ACC112 (cell line): ENCODE data around the gene NT5C2.

Experiments
- H2AFZ ChIP-seq: fragments of 200-600 bp; sonication (generic); one replicate; pipeline ENCODE4 v1.6.0; 2017; ENCODE audit warnings: antibody characterized with exemption, low read length; ENCODE audit not compliant: unreplicated experiment
- H3K27ac ChIP-seq: fragments of 200-600 bp; sonication (generic); 2 replicates; pipeline ENCODE4 v1.5.1; 2014; ENCODE audit warnings: low read depth, mild to moderate bottlenecking, antibody characterized with exemption, low read length, moderate library complexity
- H3K27me3 ChIP-seq: fragments of 200-600 bp; sonication (generic); 2 replicates; pipeline ENCODE4 v1.6.1; 2014; ENCODE audit warnings: mild to moderate bottlenecking, antibody characterized with exemption, low read length, moderate library complexity, mixed read lengths; ENCODE audit not compliant: insufficient read depth
- H3K36me3 ChIP-seq: fragments of 200-600 bp; sonication (generic); 2 replicates; pipeline ENCODE4 v1.6.1; 2016; ENCODE audit warnings: mild to moderate bottlenecking, antibody characterized with exemption, low read length, moderate library complexity, mixed read lengths; ENCODE audit not compliant: insufficient read depth
- H3K4me1 ChIP-seq: fragments of 200-600 bp; sonication (generic); one replicate; pipeline ENCODE4 v1.6.1; 2016; ENCODE audit warnings: low read length, mixed read lengths; ENCODE audit not compliant: insufficient read depth, unreplicated experiment, control insufficient read depth
- H3K4me3 ChIP-seq: fragments of 200-600 bp; sonication (generic); 2 replicates; pipeline ENCODE4 v1.5.1; 2014; ENCODE audit warnings: mild to moderate bottlenecking, low read depth, low read length
- H3K79me2 ChIP-seq: fragments of 200-600 bp; sonication (generic); one replicate; pipeline ENCODE4 v1.6.0; 2016; ENCODE audit warnings: low read length; ENCODE audit not compliant: control insufficient read depth, unreplicated experiment, insufficient read depth

Gene NT5C2

DNA sequence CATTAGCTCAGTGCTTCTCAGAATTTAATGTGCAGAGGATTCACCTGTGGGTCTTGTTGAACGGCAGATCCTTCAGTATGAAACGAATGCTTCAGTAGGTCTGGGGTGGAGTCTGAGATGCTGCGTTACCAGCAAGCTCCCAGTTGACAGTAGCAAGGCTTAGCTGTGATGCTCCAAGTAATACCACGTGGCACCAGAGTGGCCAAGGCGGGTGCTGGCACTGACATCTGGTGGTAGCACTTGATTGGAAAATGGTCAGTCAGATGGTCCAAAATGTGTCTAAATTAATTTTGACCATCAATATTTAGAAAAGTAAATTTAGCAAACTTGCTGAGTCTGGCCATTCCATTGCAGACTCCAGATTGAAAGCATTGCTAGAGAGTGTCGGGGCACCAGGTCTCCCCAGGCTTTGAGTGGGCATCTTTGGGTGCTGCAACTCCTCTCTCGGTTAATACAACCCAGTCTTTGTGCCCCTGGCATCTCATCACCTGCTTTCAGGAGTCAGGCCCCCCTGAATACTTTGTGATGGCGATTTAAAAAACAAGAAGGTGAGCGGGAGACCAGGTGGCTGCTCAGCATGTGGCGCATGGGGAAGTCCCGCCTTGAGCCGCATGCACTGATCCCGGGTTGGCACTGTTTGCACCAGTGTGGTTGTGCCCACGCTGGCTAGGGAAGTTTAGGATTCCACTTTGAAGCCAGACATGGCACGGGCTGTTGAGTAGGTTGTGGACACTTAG lies 130.1 kb downstream of the NT5C2 start:
- H3K4me1 ChIP-seq, result peaks cover 3% of the 10 kb centered on the region
- no peak overlapping the region for H3K4me3 ChIP-seq
- H2AFZ ChIP-seq, result no peak overlapping the region
- no peaks in the 10 kb centered on the region for H3K79me2 ChIP-seq
- no peaks in the 10 kb centered on the region for H3K36me3 ChIP-seq
- H3K27me3 ChIP-seq, result no peaks in the 10 kb centered on the region
- no peak overlapping the region for H3K27ac ChIP-seq

DNA sequence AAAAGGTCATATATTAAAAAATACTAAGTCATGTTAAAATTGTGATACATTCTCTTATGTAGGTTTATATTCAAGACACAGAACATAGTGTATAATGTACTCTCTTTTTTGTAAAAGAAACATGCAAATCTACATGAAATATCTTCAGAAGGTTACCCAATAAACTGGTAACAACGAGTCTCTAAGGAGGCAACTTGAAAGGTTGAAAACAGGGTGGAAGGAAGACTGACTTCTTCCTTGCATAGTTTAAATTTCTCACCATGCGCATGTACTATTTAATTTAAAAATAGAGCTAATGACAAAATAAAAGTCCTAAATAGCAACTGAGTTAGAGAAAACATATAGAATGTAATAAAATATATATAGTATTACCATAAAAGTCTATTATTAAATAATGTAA lies 132.5 kb downstream of the NT5C2 start:
- Histone ChIP-seq H2AFZ (no peak overlapping the region), H3K79me2 (no peaks in the 10 kb centered on the region), H3K27me3 (no peaks in the 10 kb centered on the region), H3K4me1 (no peaks in the 10 kb centered on the region), H3K4me3 (no peak overlapping the region), H3K27ac (no peak overlapping the region), H3K36me3 (no peaks in the 10 kb centered on the region)

DNA sequence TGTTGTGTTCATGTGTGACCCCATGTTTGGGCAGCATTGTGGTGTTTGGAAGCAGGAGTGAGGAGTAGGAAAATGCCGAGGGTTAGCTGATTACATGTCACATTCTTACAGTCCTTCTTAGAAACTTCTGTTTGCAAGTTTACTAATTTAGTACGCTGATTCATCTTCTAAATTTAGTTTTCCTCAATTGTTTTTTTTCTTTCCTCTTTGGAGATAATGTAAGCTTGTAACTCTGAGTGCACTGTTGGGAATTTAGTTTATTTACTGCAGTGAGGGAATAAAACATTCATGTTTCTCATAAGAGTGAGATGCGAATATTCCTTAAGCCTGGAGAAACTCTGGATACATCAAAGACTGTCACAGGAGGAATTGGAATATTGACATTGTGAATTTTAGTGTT lies 135.0 kb downstream of the NT5C2 start:
- Histone ChIP-seq H3K36me3 (no peaks in the 10 kb centered on the region), H3K4me3 (no peak overlapping the region), H2AFZ (no peak overlapping the region), H3K27me3 (no peaks in the 10 kb centered on the region), H3K4me1 (no peaks in the 10 kb centered on the region), H3K27ac (no peak overlapping the region), H3K79me2 (no peaks in the 10 kb centered on the region)

DNA sequence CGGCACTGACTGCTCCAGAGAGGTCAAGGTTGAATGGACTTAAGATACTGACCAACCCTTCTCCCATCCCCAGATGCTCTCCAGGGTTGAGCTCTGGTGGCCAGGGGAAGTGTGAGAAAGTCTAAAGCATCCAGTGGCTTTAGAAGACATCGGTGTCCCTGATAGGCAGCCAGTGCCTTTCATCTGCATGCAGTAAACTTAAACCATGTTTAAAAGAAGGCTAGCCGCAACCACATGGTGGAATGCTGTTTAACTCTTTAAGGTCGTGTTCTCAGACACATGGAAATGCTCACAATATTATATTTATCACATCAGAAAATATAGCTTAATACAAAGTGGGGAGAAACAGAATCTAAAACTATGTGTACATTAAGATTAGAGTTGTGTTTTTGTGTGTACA lies 138.0 kb downstream of the NT5C2 start:
- no peak overlapping the region for H2AFZ ChIP-seq

DNA sequence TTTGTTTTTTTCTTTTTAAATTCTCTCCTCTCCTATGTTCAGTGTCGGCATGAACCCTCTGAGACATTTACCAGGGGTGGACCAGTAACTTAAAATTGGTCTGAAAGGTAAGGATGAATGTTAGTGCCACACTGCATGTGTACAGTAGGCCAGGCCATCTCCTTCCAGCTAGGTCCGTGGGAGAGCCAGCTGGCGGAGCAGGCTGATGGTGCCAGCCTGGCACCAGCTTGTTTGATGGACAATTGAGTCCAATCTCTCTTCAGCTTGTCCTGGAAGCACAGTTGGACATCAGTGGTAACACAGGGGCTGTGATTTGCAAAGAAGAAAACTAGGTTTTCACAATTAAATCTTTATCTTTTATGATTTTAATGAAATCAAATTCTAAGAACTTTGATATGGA lies 138.5 kb downstream of the NT5C2 start:
- no peaks in the 10 kb centered on the region for H3K4me1 ChIP-seq
- peak overlapping the region; percentile 26 for H2AFZ ChIP-seq
- H3K27me3 ChIP-seq, result no peaks in the 10 kb centered on the region
- no peaks in the 10 kb centered on the region for H3K36me3 ChIP-seq
- H3K79me2 ChIP-seq, result no peaks in the 10 kb centered on the region
- peak overlapping the region; percentile 69 for H3K4me3 ChIP-seq
- H3K27ac ChIP-seq, result no peak overlapping the region

More for the DNA sequence above, 138.0 kb downstream of the NT5C2 start:
- H3K79me2 ChIP-seq, result no peaks in the 10 kb centered on the region
- H3K4me1 ChIP-seq, result no peaks in the 10 kb centered on the region
- no peaks in the 10 kb centered on the region for H3K36me3 ChIP-seq
- H3K4me3 ChIP-seq, result no peak overlapping the region
- no peaks in the 10 kb centered on the region for H3K27me3 ChIP-seq
- no peak overlapping the region for H3K27ac ChIP-seq

DNA sequence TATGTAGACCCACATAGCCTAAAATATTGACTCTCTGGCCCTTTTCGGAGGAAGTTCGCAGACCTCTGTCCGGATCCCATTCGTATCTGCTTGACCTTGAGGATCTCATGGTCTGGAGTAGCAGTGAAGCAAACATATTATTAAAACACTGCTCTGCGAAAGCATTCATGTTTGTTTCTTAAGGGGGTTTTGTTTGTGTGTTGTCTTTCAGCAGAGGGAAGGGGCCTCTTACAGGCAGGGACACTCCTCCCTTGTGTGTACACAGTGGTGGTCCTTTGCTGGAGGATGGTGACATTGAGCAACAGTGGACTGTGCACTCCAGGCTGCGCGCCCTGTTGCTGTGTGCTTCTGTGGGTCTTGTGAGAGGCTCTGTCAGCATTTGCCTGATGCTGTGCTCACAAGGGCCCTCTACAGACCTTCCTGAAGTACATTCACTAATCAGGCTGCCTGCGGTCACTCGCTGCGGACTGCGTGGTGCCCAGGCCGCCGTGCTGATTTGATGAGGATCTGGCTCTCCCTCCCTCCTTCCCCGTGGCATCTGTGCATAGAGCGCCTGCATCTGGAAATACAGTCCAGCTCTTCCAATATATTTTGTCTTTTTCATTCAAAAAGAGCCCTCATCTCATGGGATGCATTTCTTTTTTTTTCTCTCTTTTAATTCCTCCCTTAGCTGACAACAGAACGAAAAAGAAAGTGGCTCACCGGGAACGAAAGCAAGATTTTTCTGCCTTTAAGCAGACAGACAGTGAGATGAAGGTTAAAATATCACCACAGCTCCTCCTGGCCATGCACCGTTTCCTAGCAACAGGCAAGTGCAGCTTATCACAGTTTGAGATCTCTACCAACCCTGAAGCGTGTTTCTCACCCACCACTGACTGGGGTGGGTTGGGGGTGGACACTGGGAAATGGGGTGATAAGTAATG lies 139.2 kb downstream of the NT5C2 start:
- Histone ChIP-seq H3K36me3 (no peaks in the 10 kb centered on the region), H3K79me2 (no peaks in the 10 kb centered on the region), H3K4me3 (peak overlapping the region; percentile 69), H3K27ac (no peak overlapping the region), H3K4me1 (no peaks in the 10 kb centered on the region), H3K27me3 (no peaks in the 10 kb centered on the region), H2AFZ (peak overlapping the region; percentile 26)

DNA sequence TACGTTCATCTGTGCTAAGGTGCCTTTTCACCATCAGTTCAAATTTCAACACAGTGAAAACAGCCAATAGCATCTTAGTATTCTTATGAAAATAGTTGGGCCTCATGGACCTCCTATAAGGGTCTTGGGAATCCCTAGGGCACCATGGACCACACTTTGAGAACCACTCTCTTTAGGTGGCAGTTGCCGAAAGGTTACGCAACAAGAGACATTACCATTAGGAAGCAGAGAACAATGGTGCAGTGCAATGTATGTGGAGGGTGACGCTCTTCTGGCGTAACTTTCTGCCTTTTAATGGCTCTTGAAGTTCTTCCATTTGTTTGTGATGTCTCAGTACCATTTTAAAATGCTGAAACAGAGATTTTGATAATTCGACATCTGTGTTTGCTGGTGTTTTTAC lies 143.8 kb downstream of the NT5C2 start:
- Histone ChIP-seq H3K36me3 (no peaks in the 10 kb centered on the region), H3K4me1 (no peaks in the 10 kb centered on the region), H3K79me2 (no peaks in the 10 kb centered on the region), H3K27ac (no peak overlapping the region), H3K27me3 (no peaks in the 10 kb centered on the region), H3K4me3 (no peak overlapping the region), H2AFZ (no peak overlapping the region)

DNA sequence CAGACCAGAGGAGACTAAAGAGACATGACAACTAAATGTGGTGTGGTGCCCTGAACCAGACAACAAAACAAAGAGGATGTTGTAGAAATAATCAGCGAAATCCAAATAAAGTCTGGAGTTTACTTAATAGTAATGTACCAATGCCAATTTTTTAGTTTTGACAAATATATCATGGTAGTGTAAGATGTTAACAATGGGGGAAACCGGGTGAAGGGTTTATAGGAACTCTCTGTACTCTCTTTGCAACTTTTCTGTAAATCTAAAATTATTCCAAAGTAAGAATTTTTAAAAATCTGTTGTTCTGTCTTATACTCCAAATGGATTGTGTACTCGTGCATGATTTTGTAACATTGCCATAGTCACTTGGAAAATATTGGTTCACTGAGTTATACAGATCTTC lies 145.7 kb downstream of the NT5C2 start:
- no peak overlapping the region for H3K27ac ChIP-seq
- H3K27me3 ChIP-seq, result no peaks in the 10 kb centered on the region
- no peak overlapping the region for H2AFZ ChIP-seq
- H3K4me3 ChIP-seq, result no peak overlapping the region
- no peaks in the 10 kb centered on the region for H3K36me3 ChIP-seq
- H3K79me2 ChIP-seq, result no peaks in the 10 kb centered on the region
- no peaks in the 10 kb centered on the region for H3K4me1 ChIP-seq

DNA sequence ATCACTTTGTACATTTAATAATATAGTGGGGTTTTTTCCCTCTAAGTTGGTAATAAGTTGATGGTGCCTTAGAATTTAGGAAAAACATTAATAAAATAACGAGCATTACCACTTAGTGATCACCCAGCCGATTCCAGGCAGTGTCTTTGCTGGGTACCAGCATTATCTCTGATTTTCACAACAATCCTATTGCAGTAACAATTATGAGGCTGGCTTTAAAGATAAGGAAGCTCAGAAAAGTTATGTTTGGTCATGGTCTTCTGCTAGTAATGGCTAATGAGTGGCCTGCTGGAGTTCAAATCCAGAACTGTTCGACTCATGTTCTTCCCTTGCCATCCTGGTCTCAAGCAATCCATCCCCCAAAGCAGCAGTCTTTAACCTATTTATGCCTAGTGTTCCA lies 147.1 kb downstream of the NT5C2 start:
- H3K4me3 ChIP-seq, result no peak overlapping the region
- no peaks in the 10 kb centered on the region for H3K36me3 ChIP-seq
- no peaks in the 10 kb centered on the region for H3K27me3 ChIP-seq
- no peak overlapping the region for H3K27ac ChIP-seq
- no peak overlapping the region for H2AFZ ChIP-seq
- H3K4me1 ChIP-seq, result no peaks in the 10 kb centered on the region
- no peaks in the 10 kb centered on the region for H3K79me2 ChIP-seq

DNA sequence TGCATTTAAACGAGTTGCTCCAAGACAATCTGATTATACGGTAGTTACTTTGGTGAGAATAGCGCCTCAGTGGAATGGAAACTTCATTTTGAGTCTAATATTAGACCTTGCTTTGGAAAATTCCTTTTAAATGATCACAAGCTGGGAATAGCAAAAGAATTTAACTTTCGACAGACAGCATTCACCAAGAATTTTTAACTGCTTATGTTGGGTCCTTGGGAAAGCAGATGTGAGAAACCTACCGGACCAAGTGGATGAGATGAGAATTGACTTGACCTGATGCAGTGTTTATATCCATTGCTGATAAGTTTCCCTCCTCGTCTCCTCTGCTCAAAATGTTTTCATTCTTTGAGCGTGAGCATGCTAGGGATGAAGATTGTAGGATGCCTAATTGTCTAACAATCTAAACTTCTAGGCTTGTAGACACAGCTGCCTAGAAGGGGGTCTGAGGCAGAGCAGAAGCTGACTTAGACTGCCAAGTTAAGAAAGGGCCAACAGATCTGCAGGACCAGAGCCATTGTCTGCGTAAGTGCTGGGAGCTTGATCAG lies 148.1 kb downstream of the NT5C2 start:
- Histone ChIP-seq H3K27ac (no peak overlapping the region), H2AFZ (no peak overlapping the region), H3K4me3 (no peak overlapping the region), H3K27me3 (no peaks in the 10 kb centered on the region), H3K4me1 (no peaks in the 10 kb centered on the region), H3K36me3 (no peaks in the 10 kb centered on the region), H3K79me2 (no peaks in the 10 kb centered on the region)
